K562 (cell line): Measurements from ENCODE around the gene POLR3G. TPM values are rescaled to one million over a fixed set of nuclear protein-coding genes. Genes with fewer than 3 reads are reported as not detected.

Experiments
- BRF1 ChIP-seq: IDR thresholded peaks from 3 replicates; pipeline ENCODE4 v1.6.1; 2011; ENCODE audit warnings: borderline replicate concordance, mild to moderate bottlenecking; ENCODE audit not compliant: insufficient read length; ENCODE audit errors: extremely low read depth
- CBFA2T2 ChIP-seq: fragments of 450-650 bp; conservative IDR thresholded peaks from 2 replicates; pipeline ENCODE4 v1.6.1; 2017; ENCODE audit warnings: mild to moderate bottlenecking
- GATAD2B ChIP-seq: fragments of 450-650 bp; IDR thresholded peaks from 2 replicates; pipeline ENCODE4 v1.6.1; 2017; ENCODE audit warnings: mild to moderate bottlenecking, borderline replicate concordance
- HMGXB4 ChIP-seq: sonication (generic); formaldehyde crosslinking; IDR thresholded peaks from 2 replicates; pipeline ENCODE4 v1.8.1; 2023; ENCODE audit warnings: mild to moderate bottlenecking, missing genetic modification reagents
- MEIS2 ChIP-seq: fragments of 450-650 bp; IDR thresholded peaks from 2 replicates; pipeline ENCODE4 v1.6.1; 2014; ENCODE audit warnings: mild to moderate bottlenecking; ENCODE audit not compliant: partially characterized antibody
- XRCC3 ChIP-seq: fragments of 450-650 bp; IDR thresholded peaks from 2 replicates; pipeline ENCODE4 v1.6.1; 2017; ENCODE audit warnings: mild to moderate bottlenecking, moderate library complexity
- ZNF24 ChIP-seq: fragments of 450-650 bp; IDR thresholded peaks from 2 replicates; pipeline ENCODE4 v1.6.1; 2016
- ZNF436 ChIP-seq: fragments of 250-450, 450-650 bp; sonication (Bioruptor Pico); formaldehyde crosslinking; IDR thresholded peaks from 2 replicates; pipeline ENCODE4 v1.7.0; 2020; ENCODE audit warnings: mild to moderate bottlenecking
- ZSCAN32 ChIP-seq: fragments of 450-650 bp; formaldehyde crosslinking; IDR thresholded peaks from 2 replicates; pipeline ENCODE4 v1.4.0; 2020; ENCODE audit warnings: mild to moderate bottlenecking, moderate library complexity
- ZZZ3 ChIP-seq: fragments of 450-650 bp; IDR thresholded peaks from 2 replicates; pipeline ENCODE4 v1.6.1; 2016; ENCODE audit warnings: antibody characterized with exemption, mild to moderate bottlenecking, moderate library complexity
- polyA plus RNA-seq, 8 experiments: library from polyadenylated mRNA; depleted of rRNA in 4 of 8; stranded (reverse) in 5 of 8; unstranded in 3 of 8; fragments of >200 nt; fragmentation: Nextera tagmentation in 2 of 8; fragmentation: Illumina TruSeq in 1 of 8; extraction: Ambion mirVana in 2 of 8; extraction: Trizol in 1 of 8; gene quantifications; 2 replicates each; pipeline versions ENCODE4 v1.2.1 to v1.2.3, GENCODE V29; 2011 to 2014; ENCODE audit warnings: inconsistent platforms in 1 of 8, missing spikeins in 1 of 8
- total RNA-seq, 7 experiments: library from RNA; depleted of rRNA in 6 of 7; stranded (reverse); fragments of >200 nt in 6 of 7; fragmentation: Illumina TruSeq in 2 of 7; extraction: Trizol in 2 of 7; gene quantifications; 2 replicates each; pipeline versions ENCODE4 v1.2.1 to v1.2.3, GENCODE V29; 2011 to 2021; ENCODE audit warnings: low replicate concordance in 1 of 7
- TF ChIP-seq, protein P1 (sequence below): sonication (generic); formaldehyde crosslinking; IDR thresholded peaks from 2 replicates; pipeline ENCODE4 v1.5.0; 2020; ENCODE audit warnings: missing genetic modification reagents
- TF ChIP-seq, protein P2 (sequence below): sonication (generic); formaldehyde crosslinking; IDR thresholded peaks from 2 replicates; pipeline ENCODE4 v1.8.1; 2023; ENCODE audit warnings: mild to moderate bottlenecking, missing genetic modification reagents
- TF ChIP-seq, protein P3 (sequence below): fragments of 450-650 bp; IDR thresholded peaks from 2 replicates; pipeline ENCODE4 v1.6.1; 2016; ENCODE audit warnings: low read depth
- TF ChIP-seq, protein P4 (sequence below): fragments of 450-650 bp; IDR thresholded peaks from 2 replicates; pipeline ENCODE4 v1.6.1; 2016

POLR3G gene
- total and polyA plus RNA-seq, 9 of the 15 experiments (the other 6 are each of a cell fraction or from before 2014, with no cell fraction given) = 39.0 to 111 (median 59.0) TPM

DNA sequence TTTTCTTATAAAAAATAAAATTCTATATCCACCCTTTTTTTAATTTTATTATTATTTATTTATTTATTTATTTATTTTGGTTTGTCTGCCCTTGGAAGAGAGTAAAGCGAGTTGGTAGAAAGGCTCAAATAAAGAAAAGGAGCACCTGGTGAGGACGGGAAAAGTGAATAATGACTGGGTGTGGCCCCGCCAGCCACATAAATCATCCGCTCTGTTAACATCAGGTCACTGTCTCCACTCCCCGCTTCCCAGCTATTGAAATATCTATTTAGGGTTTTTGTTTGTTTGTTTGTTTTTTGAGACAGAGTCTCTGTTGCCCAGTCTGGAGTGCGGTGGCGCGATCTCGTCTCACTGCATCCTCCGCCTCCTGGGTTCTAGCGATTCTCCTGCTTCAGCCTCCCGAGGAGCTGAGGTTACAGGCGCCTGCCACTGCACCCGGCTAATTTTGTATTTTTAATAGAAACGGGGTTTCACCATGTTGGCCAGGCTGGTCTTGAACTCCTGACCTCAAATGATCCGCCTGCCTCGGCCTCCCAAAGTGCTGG, 844 bp downstream of the POLR3G start (continued):
- TF ChIP-seq BRF1 = no peak
- TF ChIP-seq ZZZ3 = no peak
- TF ChIP-seq, protein P1, sequence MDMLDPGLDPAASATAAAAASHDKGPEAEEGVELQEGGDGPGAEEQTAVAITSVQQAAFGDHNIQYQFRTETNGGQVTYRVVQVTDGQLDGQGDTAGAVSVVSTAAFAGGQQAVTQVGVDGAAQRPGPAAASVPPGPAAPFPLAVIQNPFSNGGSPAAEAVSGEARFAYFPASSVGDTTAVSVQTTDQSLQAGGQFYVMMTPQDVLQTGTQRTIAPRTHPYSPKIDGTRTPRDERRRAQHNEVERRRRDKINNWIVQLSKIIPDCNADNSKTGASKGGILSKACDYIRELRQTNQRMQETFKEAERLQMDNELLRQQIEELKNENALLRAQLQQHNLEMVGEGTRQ = no peak
- TF ChIP-seq, protein P2, sequence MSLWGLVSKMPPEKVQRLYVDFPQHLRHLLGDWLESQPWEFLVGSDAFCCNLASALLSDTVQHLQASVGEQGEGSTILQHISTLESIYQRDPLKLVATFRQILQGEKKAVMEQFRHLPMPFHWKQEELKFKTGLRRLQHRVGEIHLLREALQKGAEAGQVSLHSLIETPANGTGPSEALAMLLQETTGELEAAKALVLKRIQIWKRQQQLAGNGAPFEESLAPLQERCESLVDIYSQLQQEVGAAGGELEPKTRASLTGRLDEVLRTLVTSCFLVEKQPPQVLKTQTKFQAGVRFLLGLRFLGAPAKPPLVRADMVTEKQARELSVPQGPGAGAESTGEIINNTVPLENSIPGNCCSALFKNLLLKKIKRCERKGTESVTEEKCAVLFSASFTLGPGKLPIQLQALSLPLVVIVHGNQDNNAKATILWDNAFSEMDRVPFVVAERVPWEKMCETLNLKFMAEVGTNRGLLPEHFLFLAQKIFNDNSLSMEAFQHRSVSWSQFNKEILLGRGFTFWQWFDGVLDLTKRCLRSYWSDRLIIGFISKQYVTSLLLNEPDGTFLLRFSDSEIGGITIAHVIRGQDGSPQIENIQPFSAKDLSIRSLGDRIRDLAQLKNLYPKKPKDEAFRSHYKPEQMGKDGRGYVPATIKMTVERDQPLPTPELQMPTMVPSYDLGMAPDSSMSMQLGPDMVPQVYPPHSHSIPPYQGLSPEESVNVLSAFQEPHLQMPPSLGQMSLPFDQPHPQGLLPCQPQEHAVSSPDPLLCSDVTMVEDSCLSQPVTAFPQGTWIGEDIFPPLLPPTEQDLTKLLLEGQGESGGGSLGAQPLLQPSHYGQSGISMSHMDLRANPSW (CRISPR knock-in tag) = no peak
- TF ChIP-seq ZNF436 = no peak
- TF ChIP-seq ZSCAN32 = no peak
- peak; percentile 96 for TF ChIP-seq MEIS2
- TF ChIP-seq GATAD2B = no peak
- TF ChIP-seq ZNF24 = no peak
- no peak for TF ChIP-seq XRCC3
- TF ChIP-seq CBFA2T2 = no peak
- TF ChIP-seq HMGXB4 (CRISPR knock-in tag) = no peak
- TF ChIP-seq, protein P3, sequence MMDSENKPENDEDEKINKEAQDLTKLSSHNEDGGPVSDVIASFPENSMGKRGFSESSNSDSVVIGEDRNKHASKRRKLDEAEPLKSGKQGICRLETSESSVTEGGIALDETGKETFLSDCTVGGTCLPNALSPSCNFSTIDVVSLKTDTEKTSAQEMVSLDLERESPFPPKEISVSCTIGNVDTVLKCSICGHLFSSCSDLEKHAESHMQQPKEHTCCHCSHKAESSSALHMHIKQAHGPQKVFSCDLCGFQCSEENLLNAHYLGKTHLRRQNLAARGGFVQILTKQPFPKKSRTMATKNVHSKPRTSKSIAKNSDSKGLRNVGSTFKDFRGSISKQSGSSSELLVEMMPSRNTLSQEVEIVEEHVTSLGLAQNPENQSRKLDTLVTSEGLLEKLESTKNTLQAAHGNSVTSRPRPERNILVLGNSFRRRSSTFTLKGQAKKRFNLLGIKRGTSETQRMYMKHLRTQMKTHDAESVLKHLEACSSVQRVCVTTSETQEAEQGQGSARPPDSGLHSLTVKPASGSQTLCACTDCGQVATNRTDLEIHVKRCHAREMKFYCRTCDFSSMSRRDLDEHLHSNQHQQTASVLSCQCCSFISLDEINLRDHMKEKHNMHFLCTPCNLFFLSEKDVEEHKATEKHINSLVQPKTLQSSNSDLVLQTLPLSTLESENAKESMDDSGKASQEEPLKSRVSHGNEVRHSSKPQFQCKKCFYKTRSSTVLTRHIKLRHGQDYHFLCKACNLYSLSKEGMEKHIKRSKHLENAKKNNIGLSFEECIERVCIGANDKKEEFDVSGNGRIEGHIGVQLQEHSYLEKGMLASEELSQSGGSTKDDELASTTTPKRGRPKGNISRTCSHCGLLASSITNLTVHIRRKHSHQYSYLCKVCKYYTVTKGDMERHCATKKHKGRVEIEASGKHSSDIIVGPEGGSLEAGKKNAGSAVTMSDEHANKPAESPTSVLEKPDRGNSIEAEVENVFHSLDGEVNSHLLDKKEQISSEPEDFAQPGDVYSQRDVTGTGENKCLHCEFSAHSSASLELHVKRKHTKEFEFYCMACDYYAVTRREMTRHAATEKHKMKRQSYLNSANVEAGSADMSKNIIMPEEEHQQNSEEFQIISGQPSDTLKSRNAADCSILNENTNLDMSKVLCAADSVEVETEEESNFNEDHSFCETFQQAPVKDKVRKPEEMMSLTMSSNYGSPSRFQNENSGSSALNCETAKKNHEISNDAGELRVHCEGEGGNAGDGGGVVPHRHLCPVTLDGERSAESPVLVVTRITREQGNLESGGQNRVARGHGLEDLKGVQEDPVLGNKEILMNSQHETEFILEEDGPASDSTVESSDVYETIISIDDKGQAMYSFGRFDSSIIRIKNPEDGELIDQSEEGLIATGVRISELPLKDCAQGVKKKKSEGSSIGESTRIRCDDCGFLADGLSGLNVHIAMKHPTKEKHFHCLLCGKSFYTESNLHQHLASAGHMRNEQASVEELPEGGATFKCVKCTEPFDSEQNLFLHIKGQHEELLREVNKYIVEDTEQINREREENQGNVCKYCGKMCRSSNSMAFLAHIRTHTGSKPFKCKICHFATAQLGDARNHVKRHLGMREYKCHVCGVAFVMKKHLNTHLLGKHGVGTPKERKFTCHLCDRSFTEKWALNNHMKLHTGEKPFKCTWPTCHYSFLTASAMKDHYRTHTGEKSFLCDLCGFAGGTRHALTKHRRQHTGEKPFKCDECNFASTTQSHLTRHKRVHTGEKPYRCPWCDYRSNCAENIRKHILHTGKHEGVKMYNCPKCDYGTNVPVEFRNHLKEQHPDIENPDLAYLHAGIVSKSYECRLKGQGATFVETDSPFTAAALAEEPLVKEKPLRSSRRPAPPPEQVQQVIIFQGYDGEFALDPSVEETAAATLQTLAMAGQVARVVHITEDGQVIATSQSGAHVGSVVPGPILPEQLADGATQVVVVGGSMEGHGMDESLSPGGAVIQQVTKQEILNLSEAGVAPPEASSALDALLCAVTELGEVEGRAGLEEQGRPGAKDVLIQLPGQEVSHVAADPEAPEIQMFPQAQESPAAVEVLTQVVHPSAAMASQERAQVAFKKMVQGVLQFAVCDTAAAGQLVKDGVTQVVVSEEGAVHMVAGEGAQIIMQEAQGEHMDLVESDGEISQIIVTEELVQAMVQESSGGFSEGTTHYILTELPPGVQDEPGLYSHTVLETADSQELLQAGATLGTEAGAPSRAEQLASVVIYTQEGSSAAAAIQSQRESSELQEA = no peak
- TF ChIP-seq, protein P4, sequence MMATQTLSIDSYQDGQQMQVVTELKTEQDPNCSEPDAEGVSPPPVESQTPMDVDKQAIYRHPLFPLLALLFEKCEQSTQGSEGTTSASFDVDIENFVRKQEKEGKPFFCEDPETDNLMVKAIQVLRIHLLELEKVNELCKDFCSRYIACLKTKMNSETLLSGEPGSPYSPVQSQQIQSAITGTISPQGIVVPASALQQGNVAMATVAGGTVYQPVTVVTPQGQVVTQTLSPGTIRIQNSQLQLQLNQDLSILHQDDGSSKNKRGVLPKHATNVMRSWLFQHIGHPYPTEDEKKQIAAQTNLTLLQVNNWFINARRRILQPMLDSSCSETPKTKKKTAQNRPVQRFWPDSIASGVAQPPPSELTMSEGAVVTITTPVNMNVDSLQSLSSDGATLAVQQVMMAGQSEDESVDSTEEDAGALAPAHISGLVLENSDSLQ = peak; percentile 95
